ENCODE results near the gene ZSCAN31.

GRCh38 chr6:28371280-28371679, 35.3 kb upstream of the ZSCAN31 start:
- TF ChIP-seq CTCF (conservative IDR thresholded peaks at IDR 0.05; ENCODE audit: low read length) = no peak
- TF ChIP-seq EZH2phosphoT487 (IDR thresholded peaks at IDR 0.05; ENCODE audit: borderline replicate concordance) = no peak
